DOHH2 (cell line): Measurements from ENCODE around the gene OR9Q1.

Experiments
- CTCF ChIP-seq: fragments of 200-600 bp; sonication (generic); IDR thresholded peaks from one replicate; pipeline ENCODE4 v1.5.1; 2014; ENCODE audit warnings: antibody characterized with exemption, mild to moderate bottlenecking, low read depth, low read length; ENCODE audit not compliant: poor library complexity, severe bottlenecking
- EZH2phosphoT487 ChIP-seq: fragments of 200-600 bp; sonication (generic); IDR thresholded peaks from 2 replicates; pipeline ENCODE4 v1.6.1; 2017; ENCODE audit warnings: borderline replicate concordance, mild to moderate bottlenecking, antibody characterized with exemption, low read length, moderate library complexity, mixed read lengths

DNA sequence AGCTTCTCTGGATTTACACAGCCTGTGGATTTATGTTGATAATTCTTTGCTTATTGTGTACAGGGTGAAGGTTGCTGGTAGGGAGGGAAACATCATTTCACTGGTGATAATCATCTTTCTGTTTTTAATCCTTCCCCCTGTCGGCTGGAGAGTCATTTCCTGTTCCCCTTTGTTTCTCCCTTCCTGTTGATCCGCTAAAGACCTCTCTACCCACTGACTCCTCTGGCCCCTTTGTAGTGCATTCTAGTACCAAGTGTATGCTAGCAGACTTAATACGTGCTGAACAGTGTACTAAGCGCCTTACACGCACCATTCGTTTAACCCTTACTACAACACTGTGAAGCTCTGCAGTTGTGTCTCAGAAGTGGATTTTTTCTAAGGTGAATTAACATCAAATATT is 19.0 kb upstream of the OR9Q1 start:
- TF ChIP-seq CTCF (no peak), EZH2phosphoT487 (no peak)
